Bronchial epithelial cell (primary cell): ENCODE results near the gene HMCN2. TPM values are rescaled to one million over a fixed set of nuclear protein-coding genes. Genes with fewer than 3 reads are reported as not detected.
"Not testable (repeated sequence)": the region's sequence is repeated elsewhere in the genome, so short reads cannot be mapped to it uniquely, and the experiment has no call there.

Source experiments
- DNase-seq: peaks from one replicate; pipeline ENCODE4 v3.0.0-alpha.2; 2010; ENCODE audit warnings: low read depth
- FAIRE-seq: peaks from 2 replicates; lab custom pipeline; 2011; peaks lifted over from hg19 to GRCh38; lab: Jason Lieb, UNC
- H3K27me3 ChIP-seq: 2 replicates; pipeline ENCODE4 v1.5.1; 2011; ENCODE audit warnings: low read length; ENCODE audit not compliant: control insufficient read depth, insufficient read depth
- H3K36me3 ChIP-seq: 2 replicates; pipeline ENCODE4 v1.5.1; 2011; ENCODE audit warnings: low read length; ENCODE audit not compliant: control insufficient read depth, insufficient read depth
- H3K4me3 ChIP-seq: 2 replicates; pipeline ENCODE4 v1.5.1; 2011; ENCODE audit warnings: mild to moderate bottlenecking, low read depth, low read length, control low read depth
- CTCF ChIP-seq: IDR thresholded peaks from 2 replicates; pipeline ENCODE4 v1.5.1; 2011; ENCODE audit warnings: mild to moderate bottlenecking, moderate library complexity, low read length, control low read depth, inconsistent platforms; ENCODE audit not compliant: insufficient read depth, severe bottlenecking
- total RNA-seq: library from RNA; depleted of rRNA; stranded (reverse); fragments of >200 nt; gene quantifications from 2 replicates; pipeline ENCODE4 v1.2.1, GENCODE V29; 2014

The HMCN2 gene
- total RNA-seq, 1 donor from 2014 or later: under 0.01 TPM

DNA sequence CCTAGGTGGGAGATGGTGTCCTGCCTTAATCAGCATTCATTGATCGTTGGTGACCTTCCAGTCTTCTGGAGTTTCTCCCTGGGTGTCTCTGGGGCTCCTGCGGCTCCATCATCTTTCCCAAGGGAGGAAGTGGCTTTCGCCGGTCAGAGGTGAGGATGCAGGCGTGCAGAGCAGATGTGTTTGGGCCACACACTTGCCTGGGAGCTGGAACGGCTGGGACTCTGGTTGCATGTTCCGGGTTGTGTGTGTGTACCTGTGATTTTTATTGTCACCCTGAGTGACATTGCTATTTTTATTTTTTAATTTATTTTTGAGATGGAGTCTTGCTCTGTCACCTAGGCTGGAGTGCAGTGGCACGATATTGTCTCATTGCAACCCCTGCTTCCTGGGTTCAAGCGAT, 9.6 kb downstream of the HMCN2 start:
- Histone ChIP-seq H3K36me3 (no peaks in the 10 kb centered on the region), H3K27me3 (no peaks in the 10 kb centered on the region), H3K4me3 (no peak overlapping the region)
- TF ChIP-seq CTCF: no peak
- DNase-seq (no peak), FAIRE-seq (no peak)

GRCh38 chr9:130276121-130276520, 10.6 kb downstream of the HMCN2 start:
- Histone ChIP-seq H3K27me3 (no peaks in the 10 kb centered on the region), H3K36me3 (no peaks in the 10 kb centered on the region), H3K4me3 (no peak overlapping the region)
- no peak for FAIRE-seq
- no peak for DNase-seq
- TF ChIP-seq CTCF: no peak

GRCh38 chr9:130276955-130277354, 11.4 kb downstream of the HMCN2 start:
- FAIRE-seq (no peak), DNase-seq (no peak)
- Histone ChIP-seq H3K4me3 (no peak overlapping the region), H3K36me3 (no peaks in the 10 kb centered on the region), H3K27me3 (no peaks in the 10 kb centered on the region)
- TF ChIP-seq CTCF: no peak

DNA sequence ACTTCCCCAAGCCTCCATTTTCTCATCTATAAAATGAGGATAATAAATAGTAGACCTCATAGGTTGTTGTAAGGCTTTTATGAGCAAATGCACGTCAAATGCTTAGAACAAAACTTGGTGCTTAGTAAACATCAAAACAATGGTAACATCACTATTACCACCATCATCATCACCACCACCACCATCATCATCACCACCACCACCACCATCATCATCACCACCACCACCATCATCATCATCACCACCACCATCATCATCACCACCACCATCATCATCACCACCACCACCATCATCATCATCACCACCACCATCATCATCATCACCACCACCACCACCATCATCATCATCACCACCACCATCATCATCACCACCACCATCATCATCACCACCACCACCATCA, 12.0 kb downstream of the HMCN2 start:
- not testable (repeated sequence) for DNase-seq, H3K4me3 ChIP-seq, H3K36me3 ChIP-seq, H3K27me3 ChIP-seq, FAIRE-seq

DNA sequence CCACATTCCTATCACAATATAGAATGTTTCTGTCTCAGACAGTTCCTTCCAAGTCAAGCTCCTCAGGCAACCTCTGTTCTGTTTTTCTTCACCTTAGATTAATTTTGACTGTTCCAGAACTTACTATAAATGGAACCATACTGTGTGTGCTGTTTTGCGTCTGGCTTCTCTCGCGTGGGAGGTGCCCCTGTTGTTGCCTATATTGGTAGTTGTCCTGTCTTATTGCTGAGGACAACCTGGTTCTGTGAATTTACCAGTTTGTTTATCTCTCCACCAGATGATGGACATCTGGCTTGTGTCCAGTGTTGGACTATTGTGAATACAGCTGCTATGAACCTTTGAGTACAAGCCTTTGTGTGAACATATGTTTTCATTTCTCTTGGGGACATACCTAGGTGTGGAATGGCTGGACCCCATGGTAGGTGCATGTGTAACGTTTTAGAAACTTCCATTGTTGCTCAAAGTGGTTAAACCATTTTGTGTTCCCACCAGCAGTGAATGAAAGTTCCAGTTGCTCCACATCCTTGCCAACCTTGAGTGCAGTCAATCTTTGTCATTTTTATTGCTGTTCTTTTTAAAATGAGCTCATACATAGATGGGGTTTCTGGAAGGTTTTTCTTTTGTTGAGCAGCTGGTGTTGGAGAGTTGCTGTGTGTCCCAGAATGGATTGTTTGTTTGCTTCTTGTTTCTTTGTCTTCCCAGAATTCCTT, 18.1 kb downstream of the HMCN2 start:
- no peak overlapping the region for H3K4me3 ChIP-seq
- H3K36me3 ChIP-seq: no peaks in the 10 kb centered on the region
- peaks cover 5% of the 10 kb centered on the region for H3K27me3 ChIP-seq

GRCh38 chr9:130284249-130284625, 18.7 kb downstream of the HMCN2 start:
- Histone ChIP-seq H3K27me3 (peaks cover 5% of the 10 kb centered on the region), H3K36me3 (no peaks in the 10 kb centered on the region), H3K4me3 (no peak overlapping the region)
- DNase-seq (no peak), FAIRE-seq (no peak)
- TF ChIP-seq CTCF: no peak

More for the DNA sequence above, 18.1 kb downstream of the HMCN2 start:
- DNase-seq: no peak
- no peak for FAIRE-seq
- no peak for TF ChIP-seq CTCF
